Diencephalon (tissue), 1 donor: ENCODE results near the gene DPM1. TPM values are rescaled to one million over a fixed set of nuclear protein-coding genes. Genes with fewer than 3 reads are reported as not detected.

Experiments
- total RNA-seq: library from RNA; depleted of rRNA; stranded (reverse); fragments of >200 nt; gene quantifications from one replicate; pipeline ENCODE4 v1.2.3, GENCODE V29; 2014

DPM1 gene
- total RNA-seq, result 36.0 TPM

GRCh38 chr20:50957798-50958614 lies at the start of gene DPM1:
Gene DPM1 (minus strand): TSS chr20:50958532. CDS start chr20:50958523, 9 bp downstream.

GRCh38 chr20:50958615-50959542 lies 547 bp upstream of the DPM1 start, which contains the start of gene MOCS3:
Gene MOCS3 (plus strand): TSS chr20:50958818. CDS start chr20:50958843, 25 bp downstream.

GRCh38 chr20:50931306-50932015 lies 26.9 kb downstream of the DPM1 start, which contains the start of gene ADNP:
Gene ADNP (minus strand): TSS chr20:50931437. CDS start chr20:50903996, 27,441 bp downstream.

Other genes with a start within 250 kb of the DPM1 start
- 21.0 TPM for gene PARD6B, start 227.0 kb downstream of the DPM1 start, total RNA-seq
- 17.8 TPM for gene BCAS4, start 163.5 kb downstream of the DPM1 start, total RNA-seq
- 67.8 TPM for gene ADNP, start 27.1 kb downstream of the DPM1 start, total RNA-seq
- gene MOCS3, start 286 bp upstream of the DPM1 start, total RNA-seq, result 8.1 TPM
- 22.8 TPM for gene KCNG1, start 64.6 kb upstream of the DPM1 start, total RNA-seq